ENCODE measurements around the gene SHBG.

DNA sequence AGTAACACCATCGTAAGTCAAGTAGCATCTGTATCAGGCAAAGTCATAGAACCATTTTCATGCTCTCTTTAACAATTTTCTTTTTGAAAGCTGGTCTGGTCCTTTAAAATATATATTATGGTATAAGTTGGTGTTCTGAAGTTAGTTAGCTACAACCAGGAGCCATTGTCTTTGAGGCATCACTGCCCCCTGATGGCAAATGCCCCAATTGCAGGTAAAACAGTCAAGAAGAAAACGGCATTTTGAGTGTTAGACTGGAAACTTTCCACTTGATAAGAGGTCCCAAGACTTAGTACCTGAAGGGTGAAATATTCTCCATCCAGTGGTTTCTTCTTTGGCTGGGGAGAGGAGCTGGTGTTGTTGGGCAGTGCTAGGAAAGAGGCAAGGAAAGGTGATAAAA lies 43.3 kb downstream of the SHBG start:
- TF ChIP-seq YY1 (IDR thresholded peaks at IDR 0.05; ENCODE audit: insufficient read depth, insufficient read length) (no peak), SUZ12 (IDR thresholded peaks at IDR 0.05; ENCODE audit: extremely low read depth, insufficient read depth, insufficient read length) (no peak), ZNF274 (IDR thresholded peaks at IDR 0.05; ENCODE audit: low read depth, low read length) (no peak)
